Aorta (tissue), 5 donors: ENCODE data around the gene GZMA. TPM values are rescaled to one million over a fixed set of nuclear protein-coding genes. Genes with fewer than 3 reads are reported as not detected.
A peak's percentile ranks its signal among the peaks of the same experiment; 100 is the strongest.

ENCODE experiments used
- ATAC-seq: fragments of 200-7000 bp; cut with Tn5 transposase; one replicate; pipeline ENCODE4 v1.9.1; 2022; ENCODE audit warnings: moderate library complexity; ENCODE audit not compliant: low FRiP score
- DNase-seq, 2 donors: peaks; one replicate each; pipeline ENCODE4 v3.0.0-alpha.2; 2020
- H3K27ac ChIP-seq, 2 donors: one replicate each; pipeline ENCODE4 v1.5.1; 2013; ENCODE audit warnings: low read length in 2 of 2, mild to moderate bottlenecking in 2 of 2, moderate library complexity in 2 of 2, control low read depth in 1 of 2, inconsistent platforms in 1 of 2, low read depth in 1 of 2
- H3K27me3 ChIP-seq, 2 donors: one replicate each; pipeline ENCODE4 v1.6.1; 2013; ENCODE audit warnings: control low read depth in 1 of 2, low read length in 1 of 2, mild to moderate bottlenecking in 1 of 2, moderate library complexity in 1 of 2; ENCODE audit not compliant: insufficient read depth in 2 of 2, control insufficient read depth in 1 of 2
- H3K36me3 ChIP-seq, 2 donors: one replicate each; pipeline ENCODE4 v1.6.1; 2013; ENCODE audit warnings: control low read depth in 1 of 2, low read length in 1 of 2, mild to moderate bottlenecking in 1 of 2; ENCODE audit not compliant: insufficient read depth in 2 of 2, control insufficient read depth in 1 of 2
- H3K4me1 ChIP-seq, 2 donors: one replicate each; pipeline ENCODE4 v1.6.1; 2013; ENCODE audit warnings: low read length in 2 of 2, control low read depth in 1 of 2, mild to moderate bottlenecking in 1 of 2, moderate library complexity in 1 of 2; ENCODE audit not compliant: insufficient read depth in 2 of 2, control insufficient read depth in 1 of 2
- H3K4me3 ChIP-seq, 2 donors: one replicate each; pipeline ENCODE4 v1.5.1; 2013; ENCODE audit warnings: low read length in 2 of 2, control low read depth in 1 of 2, mild to moderate bottlenecking in 1 of 2
- H3K9me3 ChIP-seq: one replicate; pipeline ENCODE4 v1.6.1; 2013; ENCODE audit warnings: mild to moderate bottlenecking, low read length; ENCODE audit not compliant: control insufficient read depth
- WGBS, 2 donors: extraction: QIAGEN DNeasy Blood & Tissue Kit; methylation state at CpG; one replicate each; pipeline ENCODE4 v1.1.7; 2013; 5-methylcytosine and 5-hydroxymethylcytosine counted together
- intact Hi-C, 2 donors: fragments of 100-400 bp; cut with DNase I; formaldehyde crosslinking; loops; one replicate each; pipeline versions ENCODE4 v1.14.2 to v1.15.0; 2022
- polyA plus RNA-seq, 2 donors: library from polyadenylated mRNA; stranded (reverse); fragments of 200-250 nt; gene quantifications; one replicate each; pipeline ENCODE4 v1.2.3, GENCODE V29; 2013
- total RNA-seq, 2 donors: library from RNA; stranded (reverse); fragmentation: NEBNext Ultra II Directional; extraction: Animal tissue kit (Norgen Biotek cat#: 25700); gene quantifications; one replicate each; pipeline ENCODE4 v1.2.1, GENCODE V29; 2021
- donor health status: healthy with polysubstance abuse.
- donor health status: Bipolar disorder and iron deficiency.
- donor health status: DM: no; HTN: no; CAD: no.
- donor health status: DM: no; HTN: no; CAD: no.
- donor health status: DM: yes; HTN: yes; CAD: no.

GZMA gene
- total and polyA plus RNA-seq, 4 donors = 0.59 to 13.4 (median 3.2) TPM

DNA sequence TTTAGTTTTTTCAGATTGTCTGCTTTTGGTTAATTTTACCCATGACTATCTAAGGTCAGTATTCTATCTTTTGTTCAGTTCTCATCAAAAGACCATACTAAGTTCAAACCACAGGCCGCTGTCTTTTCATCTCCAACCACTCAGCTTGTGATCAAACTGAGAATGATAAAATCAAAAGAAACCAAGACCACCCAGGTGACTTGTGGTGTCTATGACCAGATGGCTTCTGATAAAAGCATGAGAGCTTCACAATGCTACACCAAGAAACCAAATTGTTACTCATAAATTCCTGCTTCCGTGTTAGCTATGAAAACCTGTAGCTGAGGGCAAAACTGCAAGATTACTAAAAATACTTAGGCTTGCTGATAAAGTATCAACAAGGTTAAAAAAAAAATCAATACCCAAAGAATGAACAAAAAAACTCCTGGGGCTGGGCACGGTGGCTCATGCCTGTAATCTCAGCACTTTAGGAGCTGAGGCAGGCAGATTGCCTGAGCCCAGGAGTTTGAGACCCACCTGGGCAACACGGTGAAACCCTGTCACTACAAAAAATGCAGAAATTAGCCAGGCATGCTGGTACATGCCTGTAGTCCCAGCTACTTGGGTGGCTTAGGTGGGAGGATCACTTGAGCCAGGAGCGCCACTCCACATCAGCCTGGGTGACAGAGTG is 31.7 kb downstream of the GZMA start:
- no peak overlapping the region for H3K4me3 ChIP-seq
- peaks cover 0 to 2% of the 10 kb centered on the region in 2 donors for H3K4me1 ChIP-seq
- no peak overlapping the region for H3K27ac ChIP-seq
- ATAC-seq (no peak), DNase-seq (no peak)
- no peaks in the 10 kb centered on the region for H3K36me3 ChIP-seq
- peaks cover 2% of the 10 kb centered on the region for H3K9me3 ChIP-seq
- intact Hi-C loops = no loop called here
- peaks cover 0 to 1% of the 10 kb centered on the region in 2 donors for H3K27me3 ChIP-seq
- WGBS, 2 donors = 76% methylated on average over 5 of the region's 5 CpGs

DNA sequence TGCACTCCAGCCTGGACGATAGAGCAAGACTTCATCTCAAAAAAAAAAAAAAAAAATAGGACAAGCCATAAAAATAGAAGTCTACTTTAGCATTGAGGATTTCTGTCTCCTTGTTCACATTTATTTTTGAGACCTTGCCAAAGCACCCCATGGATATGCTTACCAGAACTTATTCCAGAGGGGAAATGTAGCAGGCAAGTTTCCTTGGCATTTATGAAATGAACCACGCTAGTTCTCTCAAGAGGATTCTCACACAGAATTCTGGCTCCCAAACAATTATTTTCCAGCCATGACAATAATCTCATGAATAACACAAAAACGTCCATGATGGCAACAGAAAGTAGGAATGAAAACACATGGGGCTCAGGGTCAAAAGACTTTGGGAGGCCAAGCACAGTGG is 34.1 kb downstream of the GZMA start:
- 11 to 13% methylated on average over 3 of the region's 3 CpGs for WGBS, 2 donors
- Histone ChIP-seq H3K27me3 (peaks cover 0 to 1% of the 10 kb centered on the region in 2 donors), H3K27ac (no peak overlapping the region), H3K36me3 (no peaks in the 10 kb centered on the region), H3K4me1 (peaks cover 0 to 2% of the 10 kb centered on the region in 2 donors), H3K9me3 (no peaks in the 10 kb centered on the region), H3K4me3 (no peak overlapping the region)
- DNase-seq (no peak), ATAC-seq (no peak)
- intact Hi-C loops = no loop called here

DNA sequence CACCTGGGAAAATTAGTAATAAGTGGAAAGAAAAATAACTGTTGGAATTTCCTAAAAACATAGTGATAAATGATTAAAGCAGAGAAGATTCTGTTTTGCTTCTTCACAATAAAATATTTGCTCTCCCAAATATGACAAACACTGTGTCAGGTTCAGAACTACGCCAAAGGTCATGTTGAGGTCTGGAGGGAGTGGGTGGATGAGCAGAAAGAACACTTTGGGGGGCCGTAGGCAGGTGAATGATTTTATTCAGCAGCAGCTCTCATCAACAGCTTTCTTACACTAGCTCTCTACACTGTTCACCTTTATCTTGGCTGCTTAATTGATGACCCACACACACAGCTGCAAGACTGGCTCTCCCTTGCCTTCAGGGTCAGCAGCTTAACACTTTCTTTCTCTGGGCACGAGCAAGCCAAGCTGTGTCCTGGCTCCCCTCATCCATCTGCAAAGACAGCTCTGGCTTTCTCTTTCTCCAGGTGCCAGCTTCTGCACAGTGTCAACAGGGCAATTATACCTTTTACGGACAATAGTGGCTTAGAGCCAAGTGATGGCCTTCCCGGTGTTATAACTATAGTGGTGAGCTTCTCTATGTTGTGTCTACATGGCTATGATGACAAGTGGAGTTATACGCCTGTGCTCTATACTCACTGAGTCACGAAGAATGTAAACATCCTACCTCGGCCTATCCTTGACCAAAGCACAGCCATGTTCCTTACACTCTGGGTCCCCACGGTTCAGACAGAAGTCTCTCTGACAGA is 38.6 kb downstream of the GZMA start:
- WGBS, 2 donors = 87 to 89% methylated on average over 9 of the region's 9 CpGs
- intact Hi-C loops = loop anchor here (5.0 to 10.0 kb wide), 2 partner anchors 194 to 196 kb away; no protein-coding TSS in a partner anchor
- Histone ChIP-seq H3K27me3 (no peaks in the 10 kb centered on the region), H3K4me3 (no peak overlapping the region), H3K27ac (no peak overlapping the region), H3K9me3 (no peaks in the 10 kb centered on the region), H3K36me3 (no peaks in the 10 kb centered on the region), H3K4me1 (peaks cover 0 to 2% of the 10 kb centered on the region in 2 donors)
- ATAC-seq (no peak), DNase-seq (no peak)

DNA sequence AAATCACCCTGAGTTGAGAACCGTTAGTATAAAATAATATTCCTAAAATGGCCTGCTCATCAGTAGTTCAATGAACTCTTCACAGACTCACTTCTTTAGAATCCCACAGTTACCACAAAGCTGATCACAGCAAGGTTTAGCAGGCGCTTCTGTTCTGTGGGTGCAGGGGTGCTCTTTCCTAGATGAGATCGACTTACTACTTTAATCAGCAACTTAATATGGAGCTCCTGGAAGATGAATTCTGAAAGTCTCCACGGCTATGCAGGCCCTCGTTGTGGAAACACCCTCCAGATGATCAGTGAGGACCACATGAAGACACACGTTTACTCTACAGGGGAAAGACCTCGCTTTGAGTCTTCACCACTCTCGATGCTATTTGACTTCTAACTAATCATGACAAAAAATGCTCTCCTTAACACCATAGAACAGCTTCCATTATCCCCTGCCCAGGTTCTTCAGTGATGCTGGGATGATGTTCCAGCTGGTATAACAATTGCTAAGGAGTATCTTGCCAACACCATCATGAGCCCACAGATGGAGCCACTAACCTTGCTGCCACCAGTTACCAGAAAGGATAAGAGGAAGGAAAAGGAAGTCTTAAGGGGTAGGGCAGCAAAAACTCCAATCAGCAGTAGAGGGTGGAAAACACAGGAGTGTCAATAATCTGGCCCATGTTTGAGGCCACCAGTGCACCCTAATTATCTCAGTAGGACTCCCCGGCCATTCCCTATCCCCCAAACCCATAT is 39.7 kb downstream of the GZMA start:
- Histone ChIP-seq H3K4me3 (no peak overlapping the region), H3K9me3 (no peaks in the 10 kb centered on the region), H3K36me3 (no peaks in the 10 kb centered on the region), H3K27ac (no peak overlapping the region), H3K4me1 (no peaks in the 10 kb centered on the region), H3K27me3 (no peaks in the 10 kb centered on the region)
- WGBS, 2 donors = 86 to 92% methylated on average over 9 of the region's 9 CpGs
- DNase-seq = no peak
- ATAC-seq = no peak
- intact Hi-C loops = loop anchor here (2.0 to 10.0 kb wide), 3 partner anchors 195 to 237 kb away; no protein-coding TSS in a partner anchor

DNA sequence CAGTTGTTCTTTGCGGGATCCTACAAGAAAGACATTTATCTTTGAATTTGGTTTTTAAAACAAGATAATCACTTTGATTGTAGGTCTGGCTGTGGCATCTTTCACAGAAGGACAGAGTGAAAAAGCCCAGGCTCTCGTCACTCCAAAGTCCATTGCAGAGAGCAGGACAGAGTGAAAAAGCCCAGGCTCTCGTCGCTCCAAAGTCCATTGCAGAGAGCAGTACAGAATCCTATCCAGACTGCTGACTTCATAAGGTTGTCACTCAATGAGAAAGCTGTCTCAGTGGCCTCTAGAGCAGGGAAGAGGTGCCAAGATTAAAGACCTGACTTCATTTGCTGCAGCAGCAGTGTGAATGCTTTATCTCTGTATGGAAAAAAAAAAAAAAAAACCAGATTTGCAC is 41.2 kb downstream of the GZMA start:
- 27 to 30% methylated on average over 4 of the region's 4 CpGs for WGBS, 2 donors
- intact Hi-C loops = loop anchor here (2.0 to 10.0 kb wide), 3 partner anchors 196 to 239 kb away; no protein-coding TSS in a partner anchor
- no peaks in the 10 kb centered on the region for H3K4me1 ChIP-seq
- no peaks in the 10 kb centered on the region for H3K27me3 ChIP-seq
- ATAC-seq (no peak), DNase-seq (no peak)
- no peaks in the 10 kb centered on the region for H3K9me3 ChIP-seq
- H3K4me3 ChIP-seq = no peak overlapping the region
- H3K27ac ChIP-seq = no peak overlapping the region
- H3K36me3 ChIP-seq = no peaks in the 10 kb centered on the region

DNA sequence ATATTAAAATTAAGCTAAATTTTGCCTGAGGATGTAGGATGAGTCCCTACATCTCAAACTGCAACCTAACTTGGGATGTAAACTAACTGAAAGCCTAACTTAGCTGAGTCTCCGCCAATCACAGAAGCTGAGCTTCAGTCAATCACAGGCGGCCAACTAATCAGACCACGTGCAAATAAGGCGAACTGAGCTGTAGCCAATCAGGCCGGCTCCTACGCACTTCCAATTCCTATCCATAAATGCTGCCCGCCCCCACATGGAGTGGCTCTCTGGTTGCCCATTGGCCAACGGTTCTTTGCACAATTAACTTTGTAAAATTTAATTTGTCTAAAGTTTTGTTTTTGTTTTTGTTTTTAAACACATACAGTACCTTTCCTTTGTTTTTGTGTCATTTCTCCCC is 43.6 kb downstream of the GZMA start:
- DNase-seq = no peak
- intact Hi-C loops = loop anchor here (1.0 to 10.0 kb wide), 3 partner anchors 201 to 240 kb away; no protein-coding TSS in a partner anchor

DNA sequence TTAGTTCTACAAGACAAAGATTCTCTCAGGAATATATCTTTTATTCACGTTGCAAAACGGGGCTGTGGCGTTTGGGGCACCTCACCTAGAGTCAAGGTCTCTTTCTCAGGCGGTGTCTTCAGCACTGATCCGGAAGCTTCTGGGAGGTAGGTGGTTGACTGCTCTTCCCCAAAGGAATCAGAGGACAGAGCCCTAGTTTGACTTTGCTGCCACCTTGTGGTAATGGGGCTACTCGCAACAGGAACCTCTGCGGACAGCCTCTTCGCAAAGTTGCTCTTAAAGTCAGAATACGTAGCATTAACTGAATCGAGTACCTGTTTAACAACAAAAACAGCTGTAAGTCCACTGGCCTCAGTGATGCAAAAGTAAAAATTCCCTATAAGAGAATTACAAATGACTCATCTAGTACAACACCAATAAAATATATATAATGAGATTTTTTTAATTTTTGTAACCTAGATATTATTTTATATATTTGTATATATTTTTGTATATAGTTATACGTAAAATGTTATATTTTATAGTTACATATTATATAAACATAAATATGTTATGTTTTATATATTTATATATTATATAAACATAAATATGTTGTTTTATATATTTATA is 44.2 kb downstream of the GZMA start:
- Histone ChIP-seq H3K36me3 (no peaks in the 10 kb centered on the region), H3K27ac (no peak overlapping the region), H3K9me3 (no peaks in the 10 kb centered on the region), H3K4me1 (no peaks in the 10 kb centered on the region), H3K27me3 (no peaks in the 10 kb centered on the region), H3K4me3 (no peak overlapping the region)
- intact Hi-C loops = loop anchor here (1.0 to 10.0 kb wide), 3 partner anchors 202 to 240 kb away; no protein-coding TSS in a partner anchor
- DNase-seq (peak; percentile 81 to 82), ATAC-seq (peak; percentile 83)
- 6 to 7% methylated on average over 11 of the region's 11 CpGs for WGBS, 2 donors

More for the DNA sequence above, 43.6 kb downstream of the GZMA start:
- ATAC-seq = no peak
- Histone ChIP-seq H3K27me3 (no peaks in the 10 kb centered on the region), H3K27ac (no peak overlapping the region), H3K4me3 (no peak overlapping the region), H3K36me3 (no peaks in the 10 kb centered on the region), H3K4me1 (no peaks in the 10 kb centered on the region), H3K9me3 (no peaks in the 10 kb centered on the region)
- WGBS, 2 donors = 73 to 75% methylated on average over 8 of the region's 8 CpGs

DNA sequence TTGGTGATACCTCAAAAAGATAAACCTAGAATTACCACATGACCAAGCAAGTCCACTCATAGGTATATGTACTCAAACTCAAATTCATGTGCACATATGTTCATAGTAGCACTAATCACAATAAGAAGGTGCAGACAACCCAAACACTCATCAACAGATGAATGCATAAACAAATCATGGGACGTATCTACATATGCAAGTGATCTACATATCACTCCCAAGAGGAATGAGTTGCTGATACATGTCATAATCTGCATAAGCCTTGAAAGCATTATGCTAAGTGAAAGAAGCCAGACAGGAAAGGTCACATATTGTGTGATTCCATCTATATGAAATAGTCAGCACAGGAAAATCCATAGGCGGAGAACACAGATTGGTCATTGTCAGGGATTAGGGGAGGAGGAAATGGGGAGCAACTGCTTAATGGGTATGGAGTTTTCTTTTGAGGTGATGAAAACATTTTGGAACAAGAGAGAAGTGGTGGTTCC is 46.9 kb downstream of the GZMA start:
- DNase-seq (no peak), ATAC-seq (no peak)
- Histone ChIP-seq H3K9me3 (no peaks in the 10 kb centered on the region), H3K4me3 (no peak overlapping the region), H3K36me3 (no peaks in the 10 kb centered on the region), H3K27me3 (no peaks in the 10 kb centered on the region), H3K27ac (no peak overlapping the region), H3K4me1 (no peaks in the 10 kb centered on the region)
- intact Hi-C loops = loop anchor here (5.0 to 10.0 kb wide), 2 partner anchors 205 to 242 kb away; no protein-coding TSS in a partner anchor
- 69 to 78% methylated on average over 2 of the region's 2 CpGs for WGBS, 2 donors
